IMR-90 (cell line): Measurements from ENCODE around the gene NRP2.

Experiments used
- CTCF ChIP-seq: conservative IDR thresholded peaks from 2 replicates; pipeline ENCODE4 v1.5.1; 2012; ENCODE audit warnings: mild to moderate bottlenecking, low read depth, low read length, improper control_type of control experiment
- RAD21 ChIP-seq: IDR thresholded peaks from 2 replicates; pipeline ENCODE4 v1.6.1; 2012; ENCODE audit warnings: low read length, improper control_type of control experiment

GRCh38 chr2:205764270-205764746 is 82.0 kb downstream of the NRP2 start:
- TF ChIP-seq CTCF (no peak), RAD21 (no peak)
